HFF-Myc (cell line): ENCODE data around the gene DEFB123.

Experiments
- DNase-seq: peaks from one replicate; pipeline ENCODE4 v3.0.0-alpha.2; 2011; ENCODE audit warnings: low read depth; ENCODE audit errors: extremely low read depth
- H3K4me3 ChIP-seq: replicated peaks from 2 replicates; pipeline ENCODE4 v1.5.1; 2011; ENCODE audit warnings: low read depth, mild to moderate bottlenecking, control low read depth, low read length
- CTCF ChIP-seq: IDR thresholded peaks from 2 replicates; pipeline ENCODE4 v1.5.1; 2012; ENCODE audit warnings: mild to moderate bottlenecking, low read depth, low read length, control low read depth; ENCODE audit errors: missing control alignments

Gene DEFB123

GRCh38 chr20:31440012-31440659 lies at the start of gene DEFB123:
Gene DEFB123 (plus strand): TSS chr20:31440632. CDS start chr20:31440699, 67 bp downstream.
- no peak within 1 kb of the TSS for H3K4me3 ChIP-seq
- peak; percentile 20 for TF ChIP-seq CTCF
- DNase-seq = no peak

- no peak for TF ChIP-seq CTCF
- DNase-seq = no peak
- no peak overlapping the region for H3K4me3 ChIP-seq
Observed at GRCh38 chr20:31392836-31393235, 47.6 kb upstream of the DEFB123 start.

GRCh38 chr20:31394900-31395299 lies 45.5 kb upstream of the DEFB123 start:
- H3K4me3 ChIP-seq = no peak overlapping the region
- no peak for TF ChIP-seq CTCF
- no peak for DNase-seq

GRCh38 chr20:31403886-31404285 lies 36.5 kb upstream of the DEFB123 start:
- DNase-seq = no peak
- H3K4me3 ChIP-seq = no peak overlapping the region
- no peak for TF ChIP-seq CTCF

GRCh38 chr20:31406115-31406514 lies 34.3 kb upstream of the DEFB123 start, which contains the start of gene DEFB121:
Gene DEFB121 (minus strand): TSS chr20:31406215. CDS start chr20:31406152, 63 bp downstream.
- no peak within 1 kb of the TSS for H3K4me3 ChIP-seq
- no peak for TF ChIP-seq CTCF
- DNase-seq = no peak

GRCh38 chr20:31410011-31410410 lies 30.4 kb upstream of the DEFB123 start:
- no peak for TF ChIP-seq CTCF
- no peak overlapping the region for H3K4me3 ChIP-seq
- DNase-seq = no peak

- no peak overlapping the region for H3K4me3 ChIP-seq
- no peak for TF ChIP-seq CTCF
- no peak for DNase-seq
Observed at GRCh38 chr20:31414381-31414780, 26.1 kb upstream of the DEFB123 start.
